Heart left ventricle (tissue), 13 donors: ENCODE results near the gene HSPA4L.

Experiments
- CTCF ChIP-seq, 12 donors: fragments of 200-600 bp; sonication (generic) in 4 of 12; IDR thresholded peaks; one replicate each; pipeline versions ENCODE4 v1.5.0 to v1.8.0; 2018 to 2022; ENCODE audit warnings: antibody characterized with exemption in 12 of 12, mild to moderate bottlenecking in 5 of 12
- POLR2A ChIP-seq, 2 donors: fragments of 450-650 bp; IDR thresholded peaks; one replicate each; pipeline ENCODE4 v1.6.1; 2017; ENCODE audit warnings: antibody characterized with exemption in 2 of 2, mild to moderate bottlenecking in 2 of 2, moderate library complexity in 2 of 2
- donor health status: ischemic (EF 13 %, LVEDD 7.1; RV severe dilation, severe dysfunction).
- donor health status: DM: no; HTN: yes; CAD: no.
- donor health status: DM: no; HTN: no; CAD: no.
- donor health status: ischemic (EF 25% LVEDD 6.9; RV normal size, moderate dysfunction).
- donor health status: ischemic (EF 25% LVEDD 5.7; RV mildly dilated, moderate dysfunction).
- donor health status: ischemic (EF 35%, LVEDD 5.7; RV mildly dilated, moderate dysfunction).
- donor health status: nonischemic (EF 11% LVEDD 7.7; RV severe dilation, severe dysfunction).
- donor health status: DM: yes; HTN: yes; CAD: no.
- donor health status: PGD.
- donor health status: ischemic (EF 29% LVEDD 5.4; RV normal size, mild dysfunction).
- donor health status: nonischemic (EF 23%, LVEDD 6.1; RV moderate dilation, normal function).

GRCh38 chr4:127822430-127822829 is 40.3 kb downstream of the HSPA4L start:
- no peak for TF ChIP-seq POLR2A (IDR thresholded peaks at IDR 0.05)
- TF ChIP-seq CTCF (IDR thresholded peaks at IDR 0.05) = no peak
